HG02759 (cell line): Measurements from ENCODE around the gene SYT8.
"Not testable (repeated sequence)": the region's sequence is repeated elsewhere in the genome, so short reads cannot be mapped to it uniquely, and the experiment has no call there.

Source experiments
- ATAC-seq: cut with Tn5 transposase; IDR thresholded peaks from one replicate; pipeline ENCODE4 v1.9.1; 2021; ENCODE audit warnings: mild to moderate bottlenecking, moderate library complexity; ENCODE audit not compliant: unreplicated experiment

The SYT8 gene, protein sequence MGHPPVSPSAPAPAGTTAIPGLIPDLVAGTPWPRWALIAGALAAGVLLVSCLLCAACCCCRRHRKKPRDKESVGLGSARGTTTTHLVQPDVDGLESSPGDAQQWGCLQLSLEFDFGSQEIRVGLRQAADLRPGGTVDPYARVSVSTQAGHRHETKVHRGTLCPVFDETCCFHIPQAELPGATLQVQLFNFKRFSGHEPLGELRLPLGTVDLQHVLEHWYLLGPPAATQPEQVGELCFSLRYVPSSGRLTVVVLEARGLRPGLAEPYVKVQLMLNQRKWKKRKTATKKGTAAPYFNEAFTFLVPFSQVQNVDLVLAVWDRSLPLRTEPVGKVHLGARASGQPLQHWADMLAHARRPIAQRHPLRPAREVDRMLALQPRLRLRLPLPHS

DNA sequence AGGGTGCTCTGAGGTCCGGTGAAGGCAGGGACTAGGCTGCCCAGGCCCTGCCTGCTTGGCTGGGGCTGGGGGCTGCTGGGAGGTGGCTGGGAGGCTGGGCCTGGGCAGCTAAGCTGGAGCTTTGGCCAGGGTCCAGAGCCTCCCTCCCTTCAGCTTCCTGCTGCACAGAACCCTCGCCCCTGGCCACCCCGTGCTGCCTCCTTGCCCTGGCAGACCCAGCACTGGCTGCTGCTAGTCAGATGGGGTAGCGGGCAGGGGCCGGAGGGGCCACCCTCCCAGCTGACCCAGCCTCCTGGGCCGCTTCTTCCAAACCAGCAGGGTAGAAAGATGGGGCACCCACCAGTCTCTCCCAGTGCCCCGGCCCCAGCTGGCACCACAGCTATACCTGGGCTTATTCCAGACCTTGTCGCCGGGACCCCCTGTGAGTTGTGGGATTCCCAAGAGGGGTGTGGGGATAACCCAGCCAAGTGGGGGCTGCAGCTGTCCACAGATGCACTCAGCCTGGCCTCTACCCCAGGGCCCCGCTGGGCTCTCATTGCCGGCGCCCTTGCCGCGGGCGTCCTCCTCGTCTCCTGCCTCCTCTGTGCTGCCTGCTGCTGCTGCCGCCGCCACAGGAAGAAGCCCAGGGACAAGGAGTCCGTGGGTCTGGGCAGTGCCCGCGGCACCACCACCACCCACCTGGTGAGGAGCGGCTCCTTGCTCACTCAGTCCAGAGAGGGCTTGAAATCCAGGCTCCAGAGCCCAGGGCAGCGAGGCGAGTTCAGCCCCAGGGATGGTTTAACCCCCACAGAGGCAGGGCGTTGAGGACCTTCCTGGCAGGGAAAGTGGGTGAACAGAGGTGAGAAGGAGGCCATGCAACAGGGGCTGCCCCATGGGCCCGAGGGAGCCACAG, at the start of gene SYT8:
Gene SYT8 (plus strand): TSS at position 212 of the 892 bp plus-strand sequence. CDS start 116 bp downstream, at position 328.
- ATAC-seq, result no peak

DNA sequence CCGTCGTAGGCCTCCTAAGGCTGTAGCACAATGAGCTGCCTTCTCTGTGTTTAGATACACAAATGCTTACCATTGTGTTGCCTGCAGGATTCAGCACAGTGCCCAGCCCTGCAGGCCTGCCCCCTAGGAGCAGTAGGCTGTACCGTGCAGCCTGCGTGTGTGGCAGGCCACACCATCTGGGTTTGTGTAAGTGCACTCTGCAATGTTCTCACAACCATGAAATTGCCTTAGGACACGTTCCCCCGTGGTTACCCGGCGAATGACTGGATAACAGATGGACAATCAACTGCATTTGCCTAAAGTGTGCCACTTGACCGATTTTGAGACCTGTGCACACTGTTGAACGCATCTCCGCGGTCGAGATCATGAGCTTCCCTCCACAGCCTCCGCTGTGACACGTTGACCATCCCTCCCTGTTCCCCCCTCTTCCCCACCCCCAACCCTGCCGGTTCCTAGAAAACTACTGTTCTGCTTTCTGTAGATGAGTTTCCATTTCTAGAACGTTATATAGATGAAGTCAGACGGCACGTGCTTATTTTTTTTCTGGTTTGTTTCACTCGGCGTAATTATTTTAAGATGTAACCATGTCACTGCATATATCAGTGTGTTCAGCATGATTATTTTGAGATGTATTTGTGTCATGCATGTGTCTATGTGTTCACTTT, 48.9 kb upstream of the SYT8 start:
- no peak for ATAC-seq

DNA sequence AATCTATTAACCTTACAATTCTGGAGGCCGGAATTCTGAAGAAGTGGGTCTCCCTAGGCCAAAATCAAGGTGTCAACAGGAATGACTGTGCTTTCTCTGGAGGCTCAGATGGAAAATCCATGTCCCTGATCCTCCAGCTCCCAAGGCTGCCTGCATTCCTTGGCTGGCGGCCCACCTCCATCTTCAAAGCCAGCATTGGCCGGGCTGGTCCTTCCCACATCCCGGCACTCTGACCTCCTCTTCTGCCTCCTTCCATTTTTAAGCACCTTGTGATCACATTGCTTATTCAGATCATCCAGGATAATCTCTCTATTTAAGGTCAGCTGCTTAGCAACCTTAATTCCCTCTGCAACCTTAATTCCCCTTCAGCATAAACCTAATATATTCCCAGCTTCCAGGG, 48.3 kb upstream of the SYT8 start:
- no peak for ATAC-seq

DNA sequence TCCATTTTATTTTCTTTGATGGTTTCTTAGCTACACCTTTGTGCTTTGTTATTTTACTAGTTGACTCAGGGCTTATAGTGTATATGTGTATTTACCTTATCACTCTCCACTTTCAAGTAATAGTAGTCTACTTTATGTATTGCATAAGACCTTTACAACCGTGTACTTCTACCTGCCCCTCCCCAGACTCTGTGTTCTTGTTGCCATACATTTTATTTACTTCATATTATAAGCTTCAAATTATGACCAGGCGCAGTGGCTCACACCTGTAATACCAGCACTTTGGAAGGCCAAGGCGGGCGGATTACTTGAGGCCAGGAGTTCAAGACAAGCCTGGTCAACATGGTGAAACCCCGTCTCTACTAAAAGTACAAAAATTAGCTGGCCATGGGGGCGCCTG, 42.9 kb upstream of the SYT8 start:
- ATAC-seq, result no peak

DNA sequence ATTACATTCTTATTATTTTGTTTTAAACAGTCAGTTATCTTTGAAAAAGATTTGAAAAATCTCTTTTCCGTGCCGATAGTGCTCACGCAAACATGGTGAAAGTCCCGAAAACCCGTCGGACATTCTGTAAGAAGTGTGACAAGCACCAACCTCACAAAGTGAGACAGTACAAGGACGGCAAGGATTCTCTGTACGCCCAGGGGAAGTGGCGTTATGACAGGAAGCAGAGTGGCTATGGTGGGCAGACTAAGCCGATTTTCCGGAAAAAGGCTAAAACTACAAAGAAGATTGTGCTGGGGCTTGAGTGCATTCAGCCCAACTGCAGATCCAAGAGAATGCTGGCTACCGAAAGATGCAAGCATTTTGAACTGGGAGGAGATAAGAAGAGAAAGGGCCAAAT, 42.3 kb upstream of the SYT8 start:
- ATAC-seq, result no peak

DNA sequence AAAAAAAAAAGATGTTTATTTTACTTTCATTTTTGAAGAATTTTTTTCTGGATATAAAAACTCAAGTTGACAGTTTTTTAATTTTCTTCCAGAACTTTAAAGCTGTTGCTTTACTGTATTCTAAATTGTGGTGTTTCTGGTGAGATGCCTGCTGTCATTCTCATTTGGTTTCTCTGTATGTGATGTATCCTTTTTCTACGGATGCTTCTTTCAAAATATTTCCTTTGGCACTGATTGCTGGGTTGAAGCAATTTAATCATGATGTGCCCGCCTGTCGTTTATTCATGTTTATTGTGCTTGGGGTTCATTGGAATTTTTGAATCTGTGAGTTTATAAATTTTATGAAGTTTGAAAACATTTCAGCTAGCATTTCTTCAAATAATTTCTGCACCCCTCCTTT, 41.7 kb upstream of the SYT8 start:
- ATAC-seq, result no peak

DNA sequence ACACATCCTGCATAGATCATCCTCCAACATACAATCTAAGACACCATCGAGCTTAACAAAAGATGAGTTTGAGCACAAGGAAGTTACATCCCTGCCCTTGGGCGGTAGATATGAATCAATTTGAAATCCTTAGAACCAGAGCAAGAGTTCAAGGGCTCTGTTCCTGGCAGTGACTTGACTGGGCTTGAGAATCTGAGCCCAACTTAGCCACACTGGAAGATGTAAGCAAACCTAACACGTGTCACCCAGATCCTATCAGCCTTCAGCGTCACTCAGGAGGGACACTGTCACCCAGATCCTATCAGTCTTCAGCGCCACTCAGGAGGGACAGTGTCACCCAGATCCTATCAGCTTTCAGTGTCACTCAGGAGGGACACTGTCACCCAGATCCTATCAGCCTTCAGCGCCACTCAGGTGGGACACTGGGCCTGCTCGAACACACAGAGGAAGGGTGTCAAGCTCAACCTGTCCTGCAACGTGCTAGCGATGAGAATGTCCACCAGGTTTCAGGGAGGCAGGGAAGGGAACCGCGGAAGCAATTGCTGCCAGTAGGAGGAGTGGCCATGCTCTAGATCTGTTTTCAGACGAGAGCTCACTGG, 38.3 kb upstream of the SYT8 start:
- ATAC-seq, result no peak

DNA sequence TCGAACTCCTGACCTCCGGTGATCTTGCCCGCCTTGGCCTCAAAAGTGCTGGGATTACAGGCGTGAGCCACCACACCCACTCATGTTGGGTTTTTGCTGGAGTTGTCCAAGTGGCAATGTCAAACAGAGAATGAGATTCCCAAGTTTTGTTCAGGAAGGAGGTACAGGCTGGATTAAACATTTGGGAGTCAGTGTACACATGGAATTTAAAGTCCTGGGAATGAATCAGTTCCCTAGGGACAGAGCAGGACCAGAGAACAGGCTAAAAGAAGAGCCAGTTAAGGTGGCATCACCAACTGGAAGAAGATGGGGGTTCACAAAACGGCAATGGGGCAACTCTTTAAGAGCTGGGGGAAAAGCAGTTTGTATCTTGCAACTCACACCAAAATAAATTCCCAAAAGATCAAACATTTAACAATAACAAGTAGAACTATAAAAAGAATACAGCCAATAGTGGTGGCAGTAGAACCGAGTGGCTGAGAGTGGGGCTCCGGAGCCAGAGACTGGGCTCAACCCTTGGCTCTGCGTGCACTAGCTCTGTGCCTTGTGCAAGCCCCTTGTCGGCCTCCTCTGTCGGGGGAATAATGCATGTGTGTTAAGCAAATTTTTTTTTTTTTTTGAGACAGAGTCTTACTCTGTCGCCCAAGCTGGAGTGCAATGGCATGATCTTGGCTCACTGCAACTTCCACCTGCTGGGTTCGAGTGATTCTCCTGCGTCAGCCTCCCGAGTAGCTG, 37.2 kb upstream of the SYT8 start:
- no peak for ATAC-seq

DNA sequence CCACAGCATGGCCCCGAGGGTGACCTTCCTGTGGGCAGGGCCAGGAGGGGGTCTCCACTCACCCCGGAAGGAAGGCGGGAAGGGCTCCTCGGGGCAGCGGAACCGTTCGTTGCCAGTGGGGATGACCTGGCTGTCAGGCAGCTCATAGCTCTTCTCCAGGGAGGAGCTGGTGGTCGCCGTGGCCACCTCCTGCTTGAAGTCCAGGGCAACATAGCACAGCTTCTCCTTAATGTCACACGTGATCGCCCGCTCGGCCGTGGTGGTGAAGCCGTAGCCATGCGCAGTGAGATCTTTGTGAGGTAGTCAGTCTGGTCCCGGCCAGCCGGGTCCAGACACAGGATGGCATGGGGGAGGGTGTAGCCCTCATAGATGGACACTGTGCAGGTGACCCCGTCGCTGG, 31.5 kb upstream of the SYT8 start:
- no peak for ATAC-seq

DNA sequence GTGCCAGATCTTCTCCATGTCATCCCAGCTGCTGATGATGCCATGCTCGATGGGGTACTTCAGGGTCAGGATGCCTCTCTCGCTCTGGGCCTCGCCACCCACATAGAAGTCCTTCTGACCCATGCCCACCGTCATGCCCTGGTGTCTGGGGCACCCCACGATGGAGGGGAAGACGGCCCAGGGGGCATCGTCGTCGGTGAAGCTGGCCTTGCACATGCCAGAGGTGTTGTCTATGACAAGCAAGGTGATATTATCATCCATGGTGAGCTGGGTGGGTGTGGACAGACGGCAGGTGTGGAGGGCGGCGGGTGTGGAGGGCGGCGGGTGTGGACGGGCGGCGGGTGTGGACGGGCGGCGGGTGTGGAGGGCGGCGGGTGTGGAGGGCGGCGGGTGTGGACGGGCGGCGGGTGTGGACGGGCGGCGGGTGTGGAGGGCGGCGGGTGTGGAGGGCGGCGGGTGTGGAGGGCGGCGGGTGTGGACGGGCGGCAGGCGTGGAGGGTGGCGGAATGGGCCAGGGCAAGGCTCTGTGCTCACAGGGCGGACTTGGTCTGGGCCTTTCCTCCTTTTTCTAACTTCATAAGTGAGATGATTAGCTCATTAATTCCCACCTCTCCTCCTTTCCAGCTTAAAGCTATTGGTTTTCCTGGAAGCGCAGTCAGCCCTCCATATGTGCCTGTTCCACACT, 30.8 kb upstream of the SYT8 start:
- ATAC-seq, result not testable (repeated sequence)

DNA sequence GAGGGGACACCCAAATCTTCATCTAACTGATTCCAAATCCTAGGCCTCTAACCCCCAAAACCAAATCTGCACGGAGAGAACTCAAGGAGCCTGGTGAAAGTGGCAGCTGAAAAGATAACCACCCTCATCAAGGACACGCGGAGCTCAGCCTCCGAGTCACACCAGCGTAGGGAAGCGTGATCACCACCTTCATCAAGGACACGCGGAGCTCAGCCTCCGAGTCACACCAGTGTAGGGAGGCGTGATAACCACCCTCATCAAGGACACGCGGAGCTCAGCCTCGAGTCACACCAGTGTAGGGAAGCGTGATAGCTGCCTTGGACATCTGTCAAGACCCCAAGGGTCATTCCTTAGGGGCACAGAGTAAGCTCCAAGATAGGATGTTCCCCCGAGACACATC, 29.3 kb upstream of the SYT8 start:
- no peak for ATAC-seq

DNA sequence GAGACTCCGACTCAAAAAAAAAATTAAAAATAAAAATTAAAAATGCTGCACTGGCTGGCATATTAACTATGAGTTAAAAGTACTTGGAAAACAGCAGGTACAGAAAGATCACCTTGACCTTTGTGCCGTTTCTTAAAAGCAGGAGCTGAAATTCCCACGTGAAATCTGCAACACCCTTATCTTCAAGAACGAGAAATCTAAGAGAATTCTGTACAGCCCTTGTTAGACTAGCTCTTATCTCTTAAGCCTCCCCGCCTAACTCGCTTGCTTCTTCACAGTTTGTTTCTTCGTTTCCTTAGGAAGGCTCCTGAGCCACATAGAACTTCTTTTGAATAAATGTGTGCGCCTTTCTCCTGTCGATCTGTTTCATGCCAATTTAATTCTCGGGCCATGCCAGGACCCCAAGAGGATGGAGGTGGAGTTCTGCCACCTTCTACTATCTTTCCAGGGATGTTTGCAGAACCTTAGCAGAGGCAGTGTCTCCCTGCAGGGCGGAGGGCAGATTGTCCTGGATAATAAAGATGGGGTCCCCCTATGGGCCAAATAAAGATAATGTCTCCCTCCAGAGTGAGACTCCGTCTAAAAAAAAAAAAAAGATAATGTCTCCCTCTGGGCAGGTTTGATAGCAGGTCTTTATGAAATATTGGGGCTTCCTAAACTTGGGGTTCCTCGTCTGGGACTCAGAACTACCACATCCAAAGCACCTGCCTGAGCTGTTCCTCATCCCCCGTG, 27.4 kb upstream of the SYT8 start:
- ATAC-seq, result no peak

DNA sequence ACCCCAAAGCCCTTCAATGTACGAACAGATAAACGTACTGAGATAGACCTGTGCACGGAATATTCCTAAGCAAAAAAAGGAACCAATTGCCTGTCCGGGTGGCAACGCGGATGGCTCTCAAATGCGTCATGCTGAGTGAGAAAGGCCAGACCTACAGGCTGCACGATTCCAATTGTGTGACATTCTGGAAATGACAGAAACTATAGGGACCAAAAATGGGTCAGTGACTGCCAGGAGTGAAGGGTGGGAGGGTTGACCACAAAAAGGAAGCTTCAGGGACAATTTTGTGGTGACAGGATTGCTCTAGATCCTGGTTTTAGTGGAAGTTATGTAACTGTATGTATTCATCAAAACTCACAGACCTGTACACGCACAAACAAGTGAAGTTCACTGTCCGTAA, 24.0 kb upstream of the SYT8 start:
- ATAC-seq, result no peak

DNA sequence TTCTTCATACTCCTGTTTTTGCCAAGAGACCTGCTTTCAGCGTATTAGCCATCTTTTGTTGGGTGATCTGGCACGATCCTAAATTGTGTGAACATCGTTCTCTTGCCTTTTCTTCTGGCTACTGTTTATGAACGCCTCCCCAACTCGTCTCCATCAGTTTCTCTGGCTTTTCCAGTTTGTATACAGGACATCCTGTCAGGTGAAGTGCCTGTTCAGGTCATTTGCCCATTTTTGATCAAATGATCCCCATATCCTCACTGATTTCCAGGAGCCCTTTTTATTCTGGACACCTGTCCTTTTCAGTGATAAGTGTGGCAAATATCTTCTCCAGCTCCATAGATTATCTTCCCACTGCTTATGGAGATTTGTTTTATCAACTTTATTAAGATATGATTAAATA, 22.5 kb upstream of the SYT8 start:
- no peak for ATAC-seq

DNA sequence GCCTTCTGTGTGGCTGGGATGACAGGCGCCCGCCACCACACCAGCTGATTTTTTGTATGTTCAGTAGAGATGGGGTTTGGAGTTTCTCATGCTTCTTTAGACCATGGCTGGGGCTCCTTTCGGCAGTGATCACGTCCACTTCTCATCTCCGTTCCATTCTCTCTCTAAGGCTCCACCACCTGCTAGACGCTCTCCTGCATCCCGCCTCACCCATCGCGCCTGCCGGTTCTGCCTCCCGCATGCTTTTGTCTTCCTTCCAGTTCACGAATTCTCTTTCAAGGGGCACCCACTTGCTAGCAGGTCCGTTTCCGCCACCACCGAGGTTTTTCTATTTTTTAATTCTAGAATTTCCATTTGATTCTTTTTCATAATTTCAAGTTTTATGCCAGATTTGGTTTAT, 22.0 kb upstream of the SYT8 start:
- no peak for ATAC-seq

DNA sequence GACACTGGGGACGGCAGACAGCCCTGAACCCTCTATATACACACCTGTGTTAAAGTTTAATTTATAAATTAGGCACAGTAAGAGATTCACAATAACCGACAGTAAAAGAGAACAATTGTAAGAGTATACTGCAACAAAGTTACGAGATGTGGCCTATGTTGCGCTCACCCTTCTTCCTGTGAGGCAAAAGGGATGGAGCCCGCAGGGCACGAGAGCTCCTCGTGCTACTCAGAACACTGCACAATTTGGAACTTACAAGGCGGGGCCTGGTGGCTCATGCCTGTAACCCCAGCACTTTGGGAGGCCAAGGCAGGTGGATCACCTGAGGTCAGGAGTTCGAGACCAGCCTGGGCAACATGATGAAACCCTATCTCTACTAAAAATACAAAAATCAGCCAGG, 21.4 kb upstream of the SYT8 start:
- not testable (repeated sequence) for ATAC-seq

DNA sequence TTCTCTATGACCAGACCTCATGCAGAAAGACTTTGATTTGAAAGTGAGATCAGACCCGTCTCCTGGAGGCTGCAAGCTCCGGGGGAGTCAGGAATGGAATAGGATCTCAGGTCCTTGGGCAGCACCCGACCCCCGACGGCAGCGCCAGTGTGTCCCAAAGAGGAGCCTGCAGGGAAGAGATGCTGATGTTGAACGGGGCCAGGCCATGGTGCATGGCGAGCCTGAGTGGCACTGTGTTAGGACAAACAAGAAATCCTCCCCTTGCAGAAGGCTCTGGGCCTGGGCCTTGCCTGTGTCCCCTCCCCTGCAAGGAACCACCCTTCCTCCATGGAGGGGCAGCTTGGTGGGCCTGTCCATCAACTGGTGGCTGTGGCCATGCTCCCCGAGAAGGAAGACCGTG, 20.1 kb upstream of the SYT8 start:
- no peak for ATAC-seq

DNA sequence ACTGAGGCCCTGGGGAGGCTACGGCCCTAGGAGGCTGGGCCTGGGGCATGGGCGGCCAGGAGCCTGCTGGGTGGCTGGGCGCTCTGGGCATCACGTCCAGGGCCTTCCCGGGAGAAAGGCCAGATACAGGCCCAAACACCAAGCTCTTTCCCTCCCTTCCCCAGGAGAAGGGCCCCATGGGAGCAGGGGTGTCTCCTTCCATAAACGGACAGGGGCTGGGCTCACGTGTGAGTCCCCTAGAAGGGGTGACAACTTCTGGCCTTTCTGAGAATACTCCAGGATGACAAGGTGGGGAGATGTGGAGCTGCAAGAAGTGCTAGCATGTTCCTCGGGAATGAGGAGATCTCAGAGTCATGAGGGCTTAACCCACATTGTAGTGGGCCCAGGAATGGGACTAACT, 19.5 kb upstream of the SYT8 start:
- no peak for ATAC-seq

DNA sequence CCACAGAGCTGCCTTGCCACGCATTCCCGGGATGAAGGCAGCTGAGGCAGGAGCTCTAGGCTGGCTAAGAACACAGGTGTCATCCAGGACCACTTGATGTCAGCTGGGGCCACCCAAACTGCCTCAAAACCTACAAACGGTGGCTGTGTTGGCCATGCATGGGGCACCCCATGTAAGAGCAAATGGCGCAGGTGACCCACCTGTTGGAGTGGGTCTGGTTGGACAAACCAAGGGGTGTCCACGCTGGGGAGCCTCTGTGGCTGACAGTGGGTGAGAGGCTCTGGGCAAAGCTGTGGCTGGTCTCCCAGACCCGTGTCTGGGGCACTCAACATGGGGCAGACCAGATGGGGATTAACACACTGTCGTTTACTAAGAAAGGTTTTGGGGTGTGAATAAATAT, 19.0 kb upstream of the SYT8 start:
- no peak for ATAC-seq
